HG03432 (cell line): Measurements from ENCODE around the gene EEF2KMT.
"Not testable (repeated sequence)": the region's sequence is repeated elsewhere in the genome, so short reads cannot be mapped to it uniquely, and the experiment has no call there.

ENCODE experiments used
- ATAC-seq: cut with Tn5 transposase; IDR thresholded peaks from one replicate; pipeline ENCODE4 v1.9.1; 2021; ENCODE audit warnings: mild to moderate bottlenecking, moderate library complexity; ENCODE audit not compliant: unreplicated experiment

Gene EEF2KMT

DNA sequence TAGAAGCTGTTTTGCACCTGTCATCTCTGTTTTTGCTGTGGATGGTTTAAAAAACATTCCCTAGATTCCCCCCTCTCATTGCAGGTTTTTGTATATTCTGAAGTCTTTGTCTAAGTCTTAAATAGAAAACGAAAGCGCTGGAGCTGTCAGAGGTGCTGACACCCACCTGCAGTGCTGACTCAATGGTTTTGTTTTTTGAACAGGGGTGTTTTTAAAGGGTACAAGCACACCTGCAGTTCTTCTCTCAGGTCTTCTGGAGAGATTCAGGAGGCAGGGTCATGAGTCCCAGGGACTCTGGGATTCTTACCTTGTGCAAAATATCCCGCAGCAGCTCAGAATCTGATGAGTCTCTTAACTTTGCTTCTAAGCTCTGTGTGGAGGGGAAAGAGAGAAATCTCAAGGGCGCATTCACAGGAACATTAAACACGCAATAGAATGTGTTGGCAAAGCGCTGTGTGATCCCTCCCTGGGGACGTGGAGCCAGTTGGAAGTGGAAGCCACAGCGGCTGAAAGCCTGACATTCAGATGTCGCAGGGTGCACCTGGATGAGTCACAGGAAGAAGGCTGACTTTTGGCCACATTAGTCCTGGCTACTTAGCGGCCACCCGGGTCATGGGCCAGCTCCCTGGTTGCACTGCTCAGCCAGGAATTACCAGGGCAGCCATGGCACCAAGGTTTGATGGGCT, 2.3 kb downstream of the EEF2KMT start:
- not testable (repeated sequence) for ATAC-seq

DNA sequence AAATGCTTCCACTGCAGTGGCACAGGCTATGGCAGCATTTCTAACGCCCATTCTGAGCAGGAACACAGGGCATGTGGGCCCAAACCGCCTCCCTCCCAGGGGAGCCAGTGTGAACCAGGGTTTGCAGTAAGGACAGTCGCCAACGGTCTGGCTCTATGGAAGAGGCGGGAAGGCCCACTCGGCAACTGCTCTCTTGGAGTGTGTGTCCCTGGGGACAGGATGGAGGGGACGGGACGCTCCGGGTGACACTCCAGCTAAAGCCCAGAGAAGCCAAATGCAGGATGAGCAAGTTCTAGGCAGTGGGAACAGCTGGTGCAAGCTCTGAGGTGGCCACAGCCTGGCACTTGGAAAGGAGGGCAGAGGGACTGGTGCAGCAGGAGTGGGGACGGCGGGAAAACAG, 3.8 kb downstream of the EEF2KMT start:
- not testable (repeated sequence) for ATAC-seq

DNA sequence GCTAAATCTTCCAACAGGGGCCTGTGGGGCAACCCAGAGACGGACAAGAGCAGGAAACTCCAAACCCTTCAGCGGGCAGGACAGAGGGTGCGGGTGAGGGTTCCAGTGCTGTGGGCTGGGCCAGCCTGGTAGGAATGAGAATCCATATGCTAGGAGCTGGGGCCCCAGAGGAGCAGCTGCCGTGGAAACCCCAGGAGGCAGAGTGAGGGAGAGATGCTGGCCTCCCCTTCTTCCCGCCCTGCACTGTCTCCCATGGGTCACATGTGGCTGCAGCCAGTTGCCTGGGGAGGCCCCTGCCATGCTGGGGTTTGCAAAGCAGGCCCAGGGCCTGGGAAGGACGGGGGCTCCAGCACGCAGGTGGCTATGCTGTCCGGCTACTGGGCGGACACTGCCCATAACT, 4.5 kb downstream of the EEF2KMT start:
- ATAC-seq, result not testable (repeated sequence)

DNA sequence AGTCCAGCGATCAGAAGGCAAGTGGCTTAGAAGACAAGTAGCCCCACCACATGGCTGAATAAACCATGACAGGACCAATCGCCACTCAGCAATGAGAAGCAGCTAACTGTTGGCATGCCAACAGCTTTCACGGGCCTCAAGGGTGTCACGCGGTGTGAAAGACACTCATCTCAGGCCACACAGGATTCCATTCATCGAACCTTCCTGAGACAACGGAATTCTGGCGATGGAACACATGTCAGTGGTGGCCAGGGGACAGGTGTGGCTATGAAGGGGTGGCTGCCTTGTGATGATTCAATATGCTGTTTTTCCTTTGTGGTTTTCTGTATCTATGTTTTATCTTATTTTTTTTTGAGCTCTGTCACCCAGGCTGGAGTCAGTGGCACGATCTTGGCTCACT, 7.0 kb downstream of the EEF2KMT start:
- ATAC-seq, result not testable (repeated sequence)

DNA sequence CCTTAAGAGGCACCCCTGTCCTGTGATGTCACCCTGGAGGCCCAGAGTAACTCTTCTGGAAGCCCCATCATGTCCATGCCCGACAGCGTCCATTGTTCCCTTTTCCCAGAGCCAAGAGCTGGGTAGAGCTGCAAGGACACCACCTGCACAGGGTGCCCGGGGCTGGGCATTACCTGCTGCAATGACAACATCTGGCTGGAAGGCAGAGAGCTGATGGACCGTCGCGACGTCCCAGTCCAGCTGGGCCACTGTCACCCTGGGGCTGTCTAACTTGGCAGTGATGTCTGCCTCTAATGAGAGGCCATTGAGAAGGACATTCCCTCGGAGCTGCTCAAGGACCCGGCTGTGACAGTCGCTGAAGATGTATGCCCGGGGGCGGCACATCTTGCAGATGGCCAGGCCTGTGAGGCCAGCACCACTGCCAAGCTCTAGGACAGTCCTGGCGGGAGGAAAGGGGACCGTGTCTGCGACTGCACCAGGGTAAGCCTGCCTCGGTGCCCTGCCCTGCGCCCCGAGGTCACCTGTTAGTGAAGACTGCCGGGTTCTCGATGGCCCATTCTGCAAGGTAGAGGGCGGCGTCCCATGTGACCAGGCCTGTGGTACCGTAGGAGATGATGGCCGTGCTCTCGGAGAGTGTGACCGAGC, 7.6 kb downstream of the EEF2KMT start:
- ATAC-seq, result not testable (repeated sequence)

DNA sequence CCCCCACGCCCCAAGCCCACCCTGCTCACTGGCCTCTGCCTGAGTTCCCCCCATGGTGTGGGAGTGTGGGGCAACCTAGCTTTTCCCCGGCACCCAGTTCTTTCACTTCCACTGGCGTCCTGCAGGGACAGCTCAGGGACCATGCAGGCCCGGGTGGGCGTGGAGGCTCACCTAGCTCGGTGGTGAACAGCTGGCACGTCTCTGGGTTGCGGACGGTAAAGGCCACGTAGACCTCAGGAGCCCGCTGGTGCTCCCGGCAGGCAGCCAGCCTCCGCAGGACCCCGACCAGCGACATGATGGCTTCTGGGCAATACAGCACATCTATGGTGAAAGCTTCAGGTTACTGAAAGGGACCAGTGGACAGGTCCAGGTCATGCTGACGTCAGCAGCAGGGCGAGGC, 8.7 kb downstream of the EEF2KMT start:
- not testable (repeated sequence) for ATAC-seq

DNA sequence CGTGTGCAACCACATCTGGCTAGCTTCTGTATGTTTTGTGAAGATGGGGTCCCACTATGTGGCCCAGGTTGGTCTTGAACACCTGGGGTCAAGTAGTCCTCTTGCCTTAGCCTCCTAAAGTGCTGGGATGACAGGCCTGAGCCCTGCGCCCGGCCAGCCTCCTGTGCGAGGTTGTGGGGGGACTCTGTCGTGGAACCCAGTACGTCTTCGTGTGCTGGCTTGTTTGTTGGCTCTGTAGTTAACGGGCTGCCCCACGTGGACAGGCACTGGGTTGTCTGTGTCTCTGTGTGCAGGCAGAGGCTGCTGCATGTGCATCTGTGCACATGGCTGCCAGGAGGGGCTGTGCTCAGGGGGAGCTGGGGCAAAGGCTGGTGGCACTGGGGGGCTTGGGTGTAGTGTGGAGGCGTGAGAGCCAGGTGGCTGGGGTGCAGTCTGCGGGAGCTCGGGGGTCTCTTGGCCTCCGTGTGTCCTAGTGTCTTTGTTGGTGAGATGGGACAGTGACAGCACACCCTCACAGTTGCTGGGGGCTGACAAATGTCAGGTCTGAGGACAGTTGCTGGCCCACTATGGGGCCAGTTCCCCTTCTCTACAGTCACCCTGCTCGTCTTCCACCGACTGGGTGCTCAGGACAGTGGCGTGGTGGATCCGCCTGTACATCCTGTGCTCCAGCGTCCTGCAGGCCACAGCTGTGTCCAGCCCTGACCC, 9.4 kb downstream of the EEF2KMT start:
- not testable (repeated sequence) for ATAC-seq

DNA sequence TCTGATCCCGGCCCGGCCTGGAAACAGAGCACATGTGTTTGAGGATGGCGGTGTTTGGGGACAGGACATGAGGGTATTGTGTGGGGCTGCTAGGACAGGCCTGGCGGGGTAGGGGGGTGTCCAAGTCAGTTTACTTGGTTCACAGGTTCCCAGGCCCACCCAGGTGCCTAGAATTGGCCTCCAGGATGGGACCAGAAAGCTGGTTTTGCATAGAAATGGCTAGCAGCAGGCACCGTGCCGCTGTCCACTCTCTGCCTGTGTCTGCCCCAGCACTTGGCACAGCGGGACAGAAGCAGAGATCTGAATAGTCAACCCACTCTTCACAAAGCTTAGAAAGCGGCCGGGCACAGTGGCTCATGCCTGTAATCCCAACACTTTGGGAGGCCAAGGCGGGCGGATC, 11.9 kb downstream of the EEF2KMT start:
- not testable (repeated sequence) for ATAC-seq

DNA sequence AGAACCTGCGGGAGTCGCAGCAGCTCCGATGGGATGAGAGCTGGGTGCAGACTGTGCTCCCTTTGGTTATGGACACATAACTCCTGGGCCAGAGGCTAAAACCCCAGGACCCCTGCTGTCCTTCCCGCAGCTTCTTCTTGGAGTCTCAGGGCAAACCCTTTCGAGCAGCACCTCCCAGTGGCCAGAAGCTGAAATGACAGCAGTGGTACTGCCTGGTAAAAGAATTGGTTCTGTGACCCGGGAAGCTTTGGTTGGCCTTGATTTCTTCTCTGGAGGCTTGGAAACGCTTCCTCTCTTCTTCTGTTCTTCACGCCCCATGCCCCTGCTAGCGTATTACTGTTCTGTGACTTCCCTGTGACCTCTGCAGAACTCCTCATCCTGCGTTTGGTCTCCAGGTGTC, 12.8 kb downstream of the EEF2KMT start:
- not testable (repeated sequence) for ATAC-seq

DNA sequence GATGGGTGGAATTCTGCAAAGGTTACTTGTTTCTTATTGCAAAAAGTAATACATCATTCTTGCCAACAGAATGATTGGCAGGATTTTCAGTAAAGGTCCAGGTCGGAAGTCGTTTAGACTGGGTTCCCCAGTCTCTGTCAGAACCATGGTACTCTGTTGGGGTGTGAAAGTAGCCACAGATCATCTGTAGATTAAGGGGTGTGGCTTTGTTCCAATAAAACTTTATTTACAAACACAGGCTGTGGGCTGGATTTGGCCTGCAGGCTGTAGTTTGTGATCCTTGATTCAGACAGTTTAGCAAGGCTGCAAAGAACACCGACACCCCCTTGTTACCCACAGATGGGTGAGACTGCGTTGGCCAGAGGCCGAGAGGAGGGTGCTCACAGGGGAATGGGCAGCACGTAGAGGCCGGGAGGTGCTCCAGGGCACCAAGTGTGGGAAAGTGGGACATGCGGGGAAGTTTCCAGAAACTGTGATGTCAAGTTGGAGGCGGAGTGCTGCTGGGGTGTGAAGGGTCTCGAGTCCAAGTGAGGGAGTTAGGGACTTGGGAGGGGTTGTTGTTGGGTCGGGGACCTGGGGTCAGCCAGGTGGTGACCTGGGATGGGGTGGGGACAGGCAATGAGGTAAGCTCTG, 13.4 kb downstream of the EEF2KMT start:
- ATAC-seq, result not testable (repeated sequence)

DNA sequence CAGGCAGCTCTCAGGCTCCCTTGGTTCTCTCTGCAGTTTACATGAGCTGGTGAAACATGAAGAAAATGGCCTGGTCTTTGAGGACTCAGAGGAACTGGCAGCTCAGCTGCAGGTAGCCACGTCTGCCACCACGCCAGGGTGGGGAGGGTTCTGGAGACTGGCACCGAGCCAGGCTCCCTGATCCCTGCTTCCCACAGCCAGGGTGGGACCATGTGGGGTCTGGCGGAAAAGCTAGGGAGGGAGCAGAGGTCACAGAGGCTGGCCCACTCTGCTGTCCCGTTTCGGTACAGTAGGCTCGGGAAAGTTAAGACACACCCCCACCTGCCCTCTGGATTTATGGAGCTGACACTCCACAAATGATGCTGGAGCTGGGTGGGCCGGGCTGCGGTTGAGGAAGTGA, 13.9 kb downstream of the EEF2KMT start:
- not testable (repeated sequence) for ATAC-seq

DNA sequence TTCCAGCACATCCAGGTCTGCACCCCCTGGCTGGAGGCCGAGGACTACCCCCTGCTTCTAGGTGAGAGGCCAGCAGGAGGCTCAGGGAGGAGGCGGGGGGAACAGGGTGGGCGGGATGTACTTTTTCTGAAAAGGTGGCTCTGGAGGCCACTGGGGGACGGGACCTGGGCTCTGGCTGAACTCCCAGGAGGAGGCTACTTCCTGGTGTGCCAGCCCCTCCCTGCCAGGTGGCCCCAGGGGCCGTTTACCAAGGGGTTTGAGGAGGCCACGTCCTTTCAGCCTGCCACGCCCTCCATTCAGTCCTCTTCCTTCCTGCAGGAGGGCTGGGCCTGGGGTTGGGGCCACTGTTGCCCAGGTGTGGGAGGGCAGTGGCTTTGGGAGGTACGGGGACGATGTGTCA, 16.6 kb downstream of the EEF2KMT start:
- not testable (repeated sequence) for ATAC-seq

DNA sequence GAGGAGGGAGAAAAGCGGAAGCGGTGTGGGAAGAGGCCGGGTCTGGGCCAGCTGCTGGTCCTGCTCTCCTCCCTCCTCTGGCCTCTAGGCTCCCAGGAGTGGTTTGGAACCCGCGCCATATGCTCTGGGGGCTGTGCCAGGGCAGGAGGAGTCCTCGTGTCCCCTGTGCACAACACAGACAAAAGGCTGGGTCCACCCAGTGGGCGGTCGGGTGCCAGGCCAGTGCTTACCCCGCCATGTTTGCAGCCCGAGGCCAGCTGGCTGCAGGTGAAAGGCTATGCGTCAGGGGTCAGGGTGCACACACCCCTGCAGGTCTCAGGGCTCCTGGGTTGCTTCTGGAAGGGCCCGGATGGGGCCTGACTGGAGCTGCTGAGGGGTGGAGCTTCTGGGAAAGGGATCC, 17.1 kb downstream of the EEF2KMT start:
- ATAC-seq, result not testable (repeated sequence)

DNA sequence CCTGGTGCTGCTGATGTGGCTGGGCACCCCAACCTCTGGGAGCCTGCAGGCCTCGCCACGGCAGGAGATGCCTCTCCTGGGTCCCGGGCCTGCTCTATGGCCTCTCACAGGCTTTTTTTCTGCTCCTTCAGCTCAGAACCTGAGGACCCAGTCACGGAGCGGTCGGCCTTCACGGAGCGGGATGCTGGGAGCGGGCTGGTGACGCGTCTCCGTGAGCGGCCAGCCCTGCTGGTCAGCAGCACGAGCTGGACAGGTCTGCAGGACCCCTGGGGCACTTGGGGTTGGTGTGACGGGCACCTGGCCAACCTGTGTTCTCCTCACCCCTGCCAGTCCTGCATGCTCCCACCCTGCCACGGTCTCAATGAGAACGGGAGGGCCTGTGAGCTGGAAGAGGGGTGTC, 19.0 kb downstream of the EEF2KMT start:
- no peak for ATAC-seq

DNA sequence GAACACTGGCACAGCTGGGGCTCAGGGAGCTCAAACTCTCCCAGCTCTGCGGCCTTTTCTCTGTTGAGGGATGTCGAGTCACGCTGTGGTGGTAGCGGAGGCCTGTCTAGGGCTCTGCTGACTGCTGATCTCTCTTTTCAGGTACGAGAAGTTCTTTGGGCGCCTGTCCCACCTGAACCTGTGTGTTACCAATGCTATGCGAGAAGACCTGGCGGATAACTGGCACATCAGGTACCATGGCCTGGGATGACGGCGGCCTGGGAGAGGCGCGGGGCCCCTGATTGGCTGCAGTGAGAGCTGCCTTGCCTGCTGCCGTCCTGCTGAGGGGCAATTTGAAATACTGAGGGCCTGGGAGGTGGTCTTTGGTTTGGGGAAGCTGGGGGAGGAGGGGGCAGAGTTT, 20.3 kb downstream of the EEF2KMT start:
- no peak for ATAC-seq

DNA sequence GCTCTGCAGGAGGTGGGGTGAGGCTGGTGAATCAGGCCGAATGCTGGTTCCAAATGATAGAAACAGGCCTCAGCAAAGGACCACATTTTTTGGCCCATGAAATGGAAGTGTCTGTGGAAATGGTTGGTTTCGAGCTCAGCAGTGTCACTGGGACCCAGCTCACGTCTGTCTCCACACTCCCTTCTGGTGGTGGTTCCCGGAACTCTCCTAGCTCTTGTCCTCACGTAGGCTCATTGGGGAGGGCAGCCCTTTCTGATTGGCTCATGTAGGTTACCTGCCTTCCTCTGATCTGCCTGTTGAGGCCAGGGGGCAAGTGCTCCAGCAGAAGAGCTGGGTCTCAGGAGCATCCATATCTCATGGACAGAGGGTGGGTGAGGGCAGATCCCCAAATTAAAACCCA, 22.0 kb downstream of the EEF2KMT start:
- ATAC-seq, result no peak

DNA sequence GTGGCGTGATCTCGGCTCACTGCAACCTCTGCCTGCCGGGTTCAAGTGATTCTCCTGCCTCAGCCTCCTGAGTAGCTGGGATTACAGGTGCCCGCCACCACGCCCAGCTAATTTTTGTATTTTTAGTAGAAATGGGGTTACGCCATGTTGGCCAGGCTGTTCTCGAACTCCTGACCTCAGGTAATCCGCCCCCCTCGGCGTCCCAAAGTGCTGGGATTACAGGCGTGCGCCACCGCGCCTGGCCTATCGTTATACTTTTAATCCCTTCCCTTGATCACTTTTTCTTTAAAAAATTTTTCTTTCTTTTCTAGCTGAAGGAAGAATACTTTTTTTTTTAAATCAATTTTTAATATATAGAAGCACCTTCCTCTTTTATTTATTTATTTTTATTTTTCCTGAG, 23.8 kb downstream of the EEF2KMT start:
- ATAC-seq, result not testable (repeated sequence)

DNA sequence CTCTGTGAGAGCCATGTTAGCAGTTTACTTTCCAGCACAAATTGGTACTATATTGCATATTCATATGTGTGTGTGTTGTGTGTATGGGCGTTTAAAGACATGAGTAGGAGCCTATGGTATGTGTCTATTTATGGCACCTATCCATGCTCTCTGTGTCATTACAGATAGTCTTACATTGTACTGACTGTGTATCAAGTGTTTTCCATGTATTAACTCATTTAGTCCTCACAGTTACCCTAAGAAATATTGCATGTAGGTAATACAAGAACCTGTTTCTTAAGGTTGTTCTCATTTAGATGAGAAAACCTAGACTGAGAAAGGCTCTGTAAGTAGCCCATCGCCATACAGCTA, 24.3 kb downstream of the EEF2KMT start:
- ATAC-seq, result no peak

DNA sequence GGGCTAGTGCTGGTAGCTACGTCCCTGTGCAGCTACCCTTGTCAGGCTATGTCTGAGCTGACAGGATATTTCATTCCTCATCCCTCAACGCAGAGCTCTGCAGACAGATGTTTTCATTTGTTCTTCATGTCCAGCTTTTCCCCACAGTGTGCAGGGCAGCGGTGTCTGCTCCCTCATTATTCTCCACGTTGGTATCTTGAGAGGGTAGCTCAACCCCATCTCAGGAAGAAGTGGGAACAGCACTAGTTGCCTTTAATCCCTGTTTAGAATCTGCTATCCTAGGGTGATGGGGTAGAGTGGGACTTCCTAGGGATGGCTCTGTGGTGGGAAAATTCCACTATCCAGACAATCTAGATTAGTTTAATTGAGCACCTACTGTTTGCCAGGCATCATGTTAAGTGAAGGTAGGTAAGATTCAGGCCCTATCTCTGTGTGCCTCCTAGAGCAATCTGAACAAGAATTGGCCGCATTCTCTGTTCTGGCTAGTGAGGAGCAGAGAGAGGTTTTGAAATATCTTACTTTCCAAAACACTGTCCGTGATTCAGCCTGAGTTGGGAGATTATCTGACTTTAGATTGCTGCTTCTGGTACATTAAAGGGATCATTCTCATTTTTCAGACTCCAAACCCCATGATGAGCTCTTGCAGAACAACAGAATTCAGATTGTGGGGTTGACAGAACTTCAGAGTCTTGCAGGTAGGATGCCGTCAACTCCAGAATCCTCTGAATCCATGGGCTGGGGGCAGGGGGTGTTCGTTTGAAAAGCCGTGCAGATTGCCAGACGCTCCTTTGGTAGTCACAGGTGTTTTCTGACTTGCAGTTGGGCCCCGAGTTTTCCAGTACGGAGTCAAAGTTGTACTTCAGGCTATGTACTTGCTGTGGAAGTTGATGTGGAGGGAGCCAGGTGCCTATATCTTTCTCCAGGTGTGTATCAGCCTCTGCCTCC, 25.0 kb downstream of the EEF2KMT start:
- ATAC-seq, result no peak

DNA sequence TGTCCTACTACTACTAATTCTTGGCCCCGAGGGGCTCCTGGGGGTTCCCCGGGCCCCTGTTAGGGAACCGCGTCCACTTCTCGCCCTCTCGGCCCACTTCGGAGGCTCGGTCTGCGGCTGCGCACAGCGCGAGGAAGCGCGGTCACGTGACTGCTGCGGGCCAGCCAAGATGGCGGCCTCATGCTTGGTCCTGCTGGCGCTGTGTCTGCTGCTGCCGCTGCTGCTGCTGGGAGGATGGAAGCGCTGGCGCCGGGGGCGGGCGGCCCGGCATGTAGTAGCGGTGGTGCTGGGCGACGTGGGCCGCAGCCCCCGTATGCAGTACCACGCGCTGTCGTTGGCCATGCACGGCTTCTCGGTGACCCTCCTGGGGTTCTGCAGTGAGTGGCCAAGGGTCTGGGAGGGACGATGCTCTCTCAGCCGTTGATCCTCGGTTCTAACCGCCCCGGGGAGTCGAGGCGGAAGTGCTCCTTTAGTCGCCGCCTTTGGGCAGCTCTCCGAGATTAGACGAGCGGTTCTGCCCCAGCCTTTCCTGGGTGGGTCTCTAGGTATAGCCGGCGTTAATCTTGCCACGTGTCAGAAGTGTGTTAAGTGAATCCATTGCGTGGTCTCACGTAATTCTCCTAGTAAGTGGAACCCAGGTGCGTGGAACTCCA, 25.8 kb downstream of the EEF2KMT start, which contains the start of gene ALG1:
Gene ALG1, plus strand, starts transcription at position 163 of the 653 bp plus-strand sequence. Its CDS starts 7 bp downstream, at position 170.
- ATAC-seq, result peak; percentile 93
